Epithelial cell of esophagus (primary cell): Measurements from ENCODE around the gene FAM222A.

ENCODE experiments used
- DNase-seq: peaks from one replicate; pipeline ENCODE4 v3.0.0; 2010; ENCODE audit warnings: low read depth
- H3K4me3 ChIP-seq: 2 replicates; pipeline ENCODE4 v1.5.1; 2011; ENCODE audit warnings: mild to moderate bottlenecking, low read length, control low read depth
- CTCF ChIP-seq: IDR thresholded peaks from 2 replicates; pipeline ENCODE4 v1.5.1; 2011; ENCODE audit warnings: low read depth, mild to moderate bottlenecking, low read length, control low read depth, inconsistent platforms; ENCODE audit not compliant: insufficient read depth; ENCODE audit errors: missing control alignments

Gene FAM222A

GRCh38 chr12:109723311-109723881, 9.8 kb downstream of the FAM222A start:
- no peak overlapping the region for H3K4me3 ChIP-seq
- DNase-seq = no peak
- TF ChIP-seq CTCF = no peak

GRCh38 chr12:109724321-109724892, 10.8 kb downstream of the FAM222A start:
- H3K4me3 ChIP-seq = no peak overlapping the region
- TF ChIP-seq CTCF = no peak
- no peak for DNase-seq

- no peak overlapping the region for H3K4me3 ChIP-seq
- no peak for DNase-seq
- TF ChIP-seq CTCF = no peak
Measured at GRCh38 chr12:109725321-109726105, 11.9 kb downstream of the FAM222A start.

- H3K4me3 ChIP-seq = no peak overlapping the region
- TF ChIP-seq CTCF = no peak
- no peak for DNase-seq
Measured at GRCh38 chr12:109726106-109726497, 12.5 kb downstream of the FAM222A start.

- H3K4me3 ChIP-seq = no peak overlapping the region
- no peak for DNase-seq
- no peak for TF ChIP-seq CTCF
Measured at GRCh38 chr12:109726511-109727038, 12.9 kb downstream of the FAM222A start.

GRCh38 chr12:109727039-109727723, 13.6 kb downstream of the FAM222A start:
- DNase-seq = no peak
- H3K4me3 ChIP-seq = no peak overlapping the region
- TF ChIP-seq CTCF = no peak
